Large intestine (tissue), 3 donors: ENCODE results near the gene PRSS38. TPM values are rescaled to one million over a fixed set of nuclear protein-coding genes. Genes with fewer than 3 reads are reported as not detected.

Source experiments
- DNase-seq, 2 donors: peaks; one replicate each; pipeline versions ENCODE4 v3.0.0 to v3.0.0-alpha.2; 2013
- H3K27ac ChIP-seq: one replicate; pipeline ENCODE4 v1.5.1; 2013; ENCODE audit warnings: low read length
- H3K27me3 ChIP-seq: 2 replicates; pipeline ENCODE4 v1.6.1; 2013; ENCODE audit warnings: low read length; ENCODE audit not compliant: control insufficient read depth, insufficient read depth
- H3K36me3 ChIP-seq: 2 replicates; pipeline ENCODE4 v1.6.1; 2013; ENCODE audit warnings: low read length; ENCODE audit not compliant: control insufficient read depth, insufficient read depth
- H3K4me1 ChIP-seq: one replicate; pipeline ENCODE4 v1.6.1; 2013; ENCODE audit warnings: low read length; ENCODE audit not compliant: control insufficient read depth, insufficient read depth
- H3K4me3 ChIP-seq: one replicate; pipeline ENCODE4 v1.5.1; 2013; ENCODE audit warnings: low read length
- H3K9me3 ChIP-seq: one replicate; pipeline ENCODE4 v1.6.1; 2013; ENCODE audit warnings: mild to moderate bottlenecking, low read depth, low read length, moderate library complexity; ENCODE audit not compliant: control insufficient read depth
- WGBS: methylation state at CpG from one replicate; pipeline ENCODE4 v1.1.5; 2013; ENCODE audit warnings: low lambda C conversion rate; ENCODE audit not compliant: insufficient coverage; 5-methylcytosine and 5-hydroxymethylcytosine counted together
- polyA plus RNA-seq: library from polyadenylated mRNA; unstranded; fragments of 120-200 nt; gene quantifications from one replicate; pipeline ENCODE4 v1.2.1, GENCODE V29; 2013

The PRSS38 gene
- polyA plus RNA-seq, 1 donor, result not detected

DNA sequence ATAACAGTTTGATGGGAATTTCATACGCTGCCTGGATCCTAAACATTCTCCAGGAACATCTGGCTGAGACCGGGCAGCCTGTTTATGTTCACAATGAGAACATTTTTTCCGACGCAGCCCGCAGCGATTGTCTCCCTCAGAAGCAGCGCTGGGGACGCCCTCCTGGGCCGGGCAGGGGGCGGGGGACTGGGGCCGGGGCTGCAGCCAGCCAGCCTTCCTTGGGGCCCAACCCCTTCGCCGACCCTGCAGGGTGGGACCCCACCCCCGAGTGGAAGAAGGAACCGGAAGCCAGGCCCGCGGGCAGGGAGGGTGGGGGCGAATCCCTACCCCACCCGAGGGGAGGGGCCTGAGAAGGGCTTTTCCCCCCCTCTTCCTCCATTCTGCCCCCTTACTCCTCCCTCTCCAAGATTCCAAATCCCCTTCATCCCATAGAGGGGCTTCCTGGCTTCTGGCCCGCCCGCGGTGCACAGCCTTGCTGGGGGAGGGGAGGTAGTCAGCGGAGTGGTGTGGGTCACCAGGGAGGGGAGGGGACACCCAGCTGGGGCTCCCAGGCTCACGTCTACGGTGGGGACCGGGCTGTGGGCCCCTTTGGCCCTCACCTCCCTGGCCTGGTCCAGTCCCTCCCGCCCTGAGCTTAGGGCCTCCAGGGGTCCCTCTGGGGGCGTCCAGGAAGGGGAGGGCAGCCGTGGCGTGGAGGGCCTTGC lies 71.7 kb downstream of the PRSS38 start:
- peak overlapping the region; percentile 73 for H3K27ac ChIP-seq

DNA sequence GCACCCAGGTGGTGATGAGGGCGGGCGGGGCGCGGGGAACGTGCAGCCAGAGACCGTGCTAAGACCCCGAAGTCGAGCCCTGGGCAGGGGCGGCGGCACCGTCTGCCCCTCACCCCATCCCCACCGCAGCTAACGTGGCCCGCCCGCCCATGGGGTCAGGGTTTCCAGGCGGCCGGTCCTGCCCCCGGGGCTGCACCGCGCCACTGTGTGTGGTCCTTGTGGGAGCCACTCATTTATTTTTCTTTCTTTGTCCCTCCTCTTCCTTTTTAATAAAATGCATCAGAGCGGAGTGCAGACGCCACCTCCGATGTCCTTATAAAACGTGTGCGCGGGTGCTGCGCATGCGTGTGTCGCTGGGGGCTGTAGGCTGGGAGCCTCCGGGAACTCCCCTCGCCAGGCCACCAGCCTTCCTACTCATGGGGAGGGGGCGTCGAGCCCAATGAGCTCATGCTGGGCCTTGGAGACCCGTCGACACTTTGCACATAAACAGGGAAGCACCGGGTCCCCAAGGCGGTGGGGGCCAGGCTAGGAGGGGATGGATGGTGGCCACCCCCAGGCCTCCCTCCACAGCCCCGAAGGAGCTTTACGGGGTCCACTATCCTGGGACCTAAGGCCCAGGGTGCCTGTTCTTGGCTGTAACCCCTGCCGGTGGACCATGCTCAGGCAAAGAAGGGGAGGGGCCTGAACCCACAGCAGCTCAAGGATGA lies 72.4 kb downstream of the PRSS38 start:
- no peaks in the 10 kb centered on the region for H3K36me3 ChIP-seq
- H3K4me3 ChIP-seq, result peak overlapping the region; percentile 39
- DNase-seq, result peak; percentile 58 to 64
- no peaks in the 10 kb centered on the region for H3K9me3 ChIP-seq
- peaks cover 16% of the 10 kb centered on the region for H3K4me1 ChIP-seq
- peak overlapping the region; percentile 73 for H3K27ac ChIP-seq
- peaks cover 12% of the 10 kb centered on the region for H3K27me3 ChIP-seq
- 37% methylated on average over 3 of the region's 40 CpGs for WGBS

More for the DNA sequence above, 71.7 kb downstream of the PRSS38 start:
- Histone ChIP-seq H3K27me3 (peaks cover 12% of the 10 kb centered on the region), H3K36me3 (no peaks in the 10 kb centered on the region), H3K4me3 (peak overlapping the region; percentile 39), H3K9me3 (no peaks in the 10 kb centered on the region), H3K4me1 (peaks cover 16% of the 10 kb centered on the region)
- no CpG with 5 or more reads among the region's 30 CpGs for WGBS
- peak; percentile 62 to 69 for DNase-seq

DNA sequence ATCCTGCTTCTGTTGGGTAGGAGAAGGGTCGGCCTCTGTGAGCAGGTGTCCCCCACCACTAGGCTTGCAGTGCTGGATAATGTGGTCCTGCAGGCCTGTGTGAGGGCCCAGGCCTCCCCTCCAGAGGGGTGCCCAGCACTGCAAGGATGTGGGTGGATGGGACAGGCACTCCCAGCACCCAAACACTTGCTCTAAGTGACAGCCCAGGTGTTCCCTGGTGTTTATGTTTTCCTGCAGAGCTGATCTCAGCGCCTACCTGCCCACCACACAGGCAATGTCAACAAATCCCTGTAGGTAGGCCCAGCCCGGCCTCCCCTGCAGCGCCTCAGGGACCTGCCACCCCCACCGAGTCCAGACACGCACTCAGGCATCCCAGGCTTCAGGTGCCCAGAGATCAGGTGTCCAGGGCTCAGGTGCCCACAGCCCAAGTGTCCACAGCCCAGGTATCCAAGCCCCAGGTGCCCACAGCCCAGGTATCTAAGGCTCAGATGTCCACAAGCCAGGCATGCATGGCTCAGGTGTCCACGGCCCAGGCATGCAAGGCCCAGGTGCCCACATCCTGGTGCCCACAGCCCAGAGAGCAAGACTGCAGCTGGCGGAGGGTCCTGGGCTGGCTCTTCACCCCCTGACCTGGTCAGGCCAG lies 73.0 kb downstream of the PRSS38 start:
- peak overlapping the region; percentile 73 for H3K27ac ChIP-seq
- no peak for DNase-seq
- H3K36me3 ChIP-seq, result no peaks in the 10 kb centered on the region
- H3K4me3 ChIP-seq, result no peak overlapping the region
- no CpG with 5 or more reads among the region's 8 CpGs for WGBS
- H3K9me3 ChIP-seq, result no peaks in the 10 kb centered on the region
- H3K4me1 ChIP-seq, result peaks cover 16% of the 10 kb centered on the region
- H3K27me3 ChIP-seq, result peaks cover 12% of the 10 kb centered on the region

DNA sequence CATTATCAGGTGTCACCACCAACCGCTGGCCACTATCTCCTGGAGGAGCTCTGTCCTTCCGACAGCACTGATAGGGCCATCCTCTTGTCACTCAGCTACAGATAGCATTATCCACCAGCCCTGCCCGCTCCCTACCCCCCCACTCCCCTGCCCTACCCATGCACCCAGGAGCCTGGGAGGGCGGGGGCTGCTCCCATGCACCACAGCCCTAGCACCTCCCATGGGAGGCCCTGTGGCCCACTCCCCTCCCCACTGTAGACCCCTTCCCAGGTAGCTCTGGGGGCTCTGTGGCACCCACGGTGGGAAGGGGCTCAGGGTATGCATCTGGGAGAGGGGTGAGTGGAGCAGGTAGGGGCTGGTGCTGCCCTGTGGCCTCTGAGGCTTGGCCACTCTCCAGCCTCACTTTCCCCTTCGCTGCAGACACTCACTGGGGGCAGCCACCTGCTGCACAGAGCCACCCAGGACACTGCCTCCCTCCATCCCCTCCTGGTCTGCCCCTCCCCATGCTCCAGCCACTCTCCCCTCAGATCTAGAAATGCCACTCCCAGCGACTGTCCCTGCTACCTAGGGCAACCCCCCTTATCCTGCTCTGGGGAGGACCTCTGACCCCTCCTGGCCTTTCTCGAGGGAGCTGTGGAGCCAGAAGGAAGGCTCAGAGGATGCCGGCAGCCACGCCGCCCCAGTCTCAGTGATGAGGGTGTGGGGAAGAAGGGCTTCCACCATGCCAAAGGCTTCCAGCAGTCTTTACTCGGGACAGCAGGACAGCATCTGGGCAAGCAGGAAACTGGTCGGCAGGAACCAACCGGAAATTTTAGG lies 73.8 kb downstream of the PRSS38 start:
- Histone ChIP-seq H3K27me3 (peaks cover 12% of the 10 kb centered on the region), H3K4me1 (peaks cover 16% of the 10 kb centered on the region), H3K9me3 (no peaks in the 10 kb centered on the region), H3K27ac (no peak overlapping the region), H3K4me3 (no peak overlapping the region), H3K36me3 (no peaks in the 10 kb centered on the region)
- WGBS, result no CpG with 5 or more reads among the region's 14 CpGs
- DNase-seq, result no peak

GRCh38 chr1:227889863-227890405 lies 74.5 kb downstream of the PRSS38 start:
- WGBS, result no CpG with 5 or more reads among the region's 13 CpGs
- DNase-seq, result no peak
- no peak overlapping the region for H3K27ac ChIP-seq

GRCh38 chr1:227890451-227891222 lies 75.2 kb downstream of the PRSS38 start:
- no peaks in the 10 kb centered on the region for H3K36me3 ChIP-seq
- H3K4me1 ChIP-seq, result peaks cover 13% of the 10 kb centered on the region
- no peak for DNase-seq
- no peak overlapping the region for H3K4me3 ChIP-seq
- peaks cover 12% of the 10 kb centered on the region for H3K27me3 ChIP-seq
- WGBS, result 80% methylated on average over 1 of the region's 13 CpGs
- H3K9me3 ChIP-seq, result no peaks in the 10 kb centered on the region
- H3K27ac ChIP-seq, result no peak overlapping the region

More at GRCh38 chr1:227889863-227890405, 74.5 kb downstream of the PRSS38 start:
- Histone ChIP-seq H3K9me3 (no peaks in the 10 kb centered on the region), H3K27me3 (peaks cover 12% of the 10 kb centered on the region), H3K36me3 (no peaks in the 10 kb centered on the region), H3K4me3 (no peak overlapping the region), H3K4me1 (peaks cover 16% of the 10 kb centered on the region)

DNA sequence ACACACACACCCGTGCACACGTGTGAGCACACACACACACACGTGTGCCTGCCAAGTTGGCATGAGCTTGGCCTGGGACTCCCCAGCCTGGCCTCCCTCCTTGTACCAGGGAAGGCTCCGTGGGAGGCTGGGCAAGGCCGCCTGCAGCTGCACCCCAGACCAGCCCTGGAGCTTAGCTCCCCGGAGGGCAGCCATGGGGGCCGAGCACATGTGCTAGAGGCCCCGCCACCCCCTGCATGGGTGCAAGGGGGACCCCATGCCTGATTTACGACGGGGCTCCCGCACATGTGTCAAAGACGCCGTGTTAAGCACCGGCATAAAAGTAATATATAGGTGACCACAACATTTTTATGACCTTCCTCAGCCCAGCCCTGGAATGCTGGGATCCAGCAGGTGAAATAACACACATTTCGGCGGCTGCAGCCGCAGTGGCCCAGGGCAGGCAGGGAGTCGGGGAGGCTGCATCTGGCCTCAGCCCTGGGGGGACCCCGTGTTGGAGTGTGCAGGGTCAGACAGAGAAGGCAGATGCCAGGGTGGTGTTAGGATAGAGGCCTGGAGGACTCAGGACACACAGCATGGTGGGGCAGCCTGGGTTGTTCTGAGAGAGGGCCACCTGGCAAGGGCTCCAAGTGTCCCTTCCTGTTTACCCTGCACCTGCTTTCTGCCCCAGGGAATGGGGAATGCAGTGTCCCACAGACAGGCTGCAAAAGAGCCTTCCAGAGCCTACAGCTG lies 75.9 kb downstream of the PRSS38 start:
- WGBS, result no CpG with 5 or more reads among the region's 19 CpGs
- peaks cover 7% of the 10 kb centered on the region for H3K27me3 ChIP-seq
- no peak for DNase-seq

GRCh38 chr1:227891955-227892488 lies 76.5 kb downstream of the PRSS38 start:
- no peak for DNase-seq
- Histone ChIP-seq H3K9me3 (no peaks in the 10 kb centered on the region), H3K4me1 (peaks cover 4% of the 10 kb centered on the region), H3K36me3 (no peaks in the 10 kb centered on the region), H3K4me3 (no peak overlapping the region), H3K27me3 (peaks cover 4% of the 10 kb centered on the region), H3K27ac (no peak overlapping the region)
- 100% methylated on average over 1 of the region's 6 CpGs for WGBS

More for the DNA sequence above, 75.9 kb downstream of the PRSS38 start:
- H3K4me3 ChIP-seq, result no peak overlapping the region
- peaks cover 5% of the 10 kb centered on the region for H3K4me1 ChIP-seq
- no peaks in the 10 kb centered on the region for H3K36me3 ChIP-seq
- no peak overlapping the region for H3K27ac ChIP-seq
- H3K9me3 ChIP-seq, result no peaks in the 10 kb centered on the region
